T-helper 17 cell (primary cell): Measurements from ENCODE around the gene ZNF513. TPM values are rescaled to one million over a fixed set of nuclear protein-coding genes. Genes with fewer than 3 reads are reported as not detected.

Experiments
- ATAC-seq: fragments of 150-1000 bp; cut with Tn5 transposase; 2 replicates; pipeline ENCODE4 v1.10.0; 2021; ENCODE audit warnings: mild to moderate bottlenecking, moderate library complexity
- DNase-seq, 3 donors: peaks; one replicate each; pipeline versions ENCODE4 v3.0.0 to v3.0.0-alpha.2; 2020 to 2021
- H3K9me3 ChIP-seq: one replicate; pipeline ENCODE4 v1.7.0; 2013; ENCODE audit warnings: low read length, mild to moderate bottlenecking; ENCODE audit not compliant: control insufficient read depth, poor library complexity, severe bottlenecking
- H3K27ac Mint-ChIP-seq: one replicate; pipeline ENCODE4 v1.8.0; 2022; ENCODE audit warnings: mild to moderate bottlenecking, moderate library complexity, mixed read lengths
- H3K27me3 Mint-ChIP-seq: one replicate; pipeline ENCODE4 v1.8.0; 2022; ENCODE audit warnings: mixed read lengths
- H3K36me3 Mint-ChIP-seq: one replicate; pipeline ENCODE4 v1.8.0; 2022; ENCODE audit warnings: low read depth, mixed read lengths
- H3K4me1 Mint-ChIP-seq: one replicate; pipeline ENCODE4 v1.8.0; 2022; ENCODE audit warnings: mild to moderate bottlenecking, mixed read lengths
- H3K4me3 Mint-ChIP-seq: one replicate; pipeline ENCODE4 v1.8.0; 2022; ENCODE audit warnings: mild to moderate bottlenecking, moderate library complexity, mixed read lengths
- total RNA-seq, 4 donors: library from RNA in 2 of 4; stranded (reverse) in 2 of 4; gene quantifications; one replicate each; pipeline ENCODE4 v1.2.3 and lab custom pipeline; 2022 to 2026

ZNF513 gene
- total RNA-seq, 2 donors from 2014 or later = 22.4 to 24.6 TPM

GRCh38 chr2:27377618-27378095 lies 2.9 kb downstream of the ZNF513 start:
- Mint-ChIP-seq H3K4me1 (peaks cover 27% of the 10 kb centered on the region), H3K27ac (peak overlapping the region; percentile 73), H3K27me3 (no peaks in the 10 kb centered on the region), H3K4me3 (no peak overlapping the region), H3K36me3 (peaks cover 4% of the 10 kb centered on the region)
- no peak for DNase-seq
- no peaks in the 10 kb centered on the region for H3K9me3 ChIP-seq
- ATAC-seq = no peak

DNA sequence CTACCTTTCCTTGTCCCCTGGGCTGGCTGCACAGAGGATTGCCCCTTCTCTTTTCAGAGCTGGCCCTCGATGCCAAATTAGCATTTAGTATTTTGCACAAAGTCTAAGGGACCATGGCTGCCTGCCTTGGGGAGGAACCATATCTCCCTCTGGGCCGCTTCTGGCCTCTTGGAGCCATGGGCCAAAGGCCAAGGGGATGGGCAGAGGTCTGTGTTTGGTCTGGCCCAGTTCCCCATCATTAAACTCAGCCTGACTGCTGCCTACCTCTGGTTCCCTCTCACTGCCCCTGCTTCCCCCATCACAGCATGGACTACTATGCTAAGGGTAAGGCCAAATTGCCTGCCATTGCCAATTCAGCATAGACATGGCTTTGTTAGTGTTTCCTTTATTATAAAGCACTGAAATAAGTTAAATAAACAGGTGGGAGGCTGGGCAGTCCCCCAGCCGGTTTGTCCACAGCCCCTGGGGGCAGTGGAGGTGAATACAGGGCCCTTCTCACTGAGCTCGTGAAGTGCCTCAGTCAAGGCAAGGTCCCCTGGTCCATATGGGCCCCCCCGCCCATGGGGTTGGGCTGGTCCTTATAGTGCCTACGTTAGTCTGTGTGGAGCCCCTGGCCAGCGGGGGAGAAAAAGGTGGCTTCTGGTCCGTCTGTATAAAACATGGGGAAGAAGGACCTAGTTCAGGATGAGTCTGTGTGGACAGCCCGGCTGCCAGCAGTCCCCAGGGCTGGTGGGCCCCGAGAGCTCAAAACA lies 3.5 kb downstream of the ZNF513 start:
- Mint-ChIP-seq H3K36me3 (peaks cover 4% of the 10 kb centered on the region), H3K27ac (peak overlapping the region; percentile 73), H3K27me3 (no peaks in the 10 kb centered on the region), H3K4me3 (peak overlapping the region; percentile 41), H3K4me1 (peaks cover 32% of the 10 kb centered on the region)
- DNase-seq (no peak), ATAC-seq (no peak)
- H3K9me3 ChIP-seq = no peaks in the 10 kb centered on the region

DNA sequence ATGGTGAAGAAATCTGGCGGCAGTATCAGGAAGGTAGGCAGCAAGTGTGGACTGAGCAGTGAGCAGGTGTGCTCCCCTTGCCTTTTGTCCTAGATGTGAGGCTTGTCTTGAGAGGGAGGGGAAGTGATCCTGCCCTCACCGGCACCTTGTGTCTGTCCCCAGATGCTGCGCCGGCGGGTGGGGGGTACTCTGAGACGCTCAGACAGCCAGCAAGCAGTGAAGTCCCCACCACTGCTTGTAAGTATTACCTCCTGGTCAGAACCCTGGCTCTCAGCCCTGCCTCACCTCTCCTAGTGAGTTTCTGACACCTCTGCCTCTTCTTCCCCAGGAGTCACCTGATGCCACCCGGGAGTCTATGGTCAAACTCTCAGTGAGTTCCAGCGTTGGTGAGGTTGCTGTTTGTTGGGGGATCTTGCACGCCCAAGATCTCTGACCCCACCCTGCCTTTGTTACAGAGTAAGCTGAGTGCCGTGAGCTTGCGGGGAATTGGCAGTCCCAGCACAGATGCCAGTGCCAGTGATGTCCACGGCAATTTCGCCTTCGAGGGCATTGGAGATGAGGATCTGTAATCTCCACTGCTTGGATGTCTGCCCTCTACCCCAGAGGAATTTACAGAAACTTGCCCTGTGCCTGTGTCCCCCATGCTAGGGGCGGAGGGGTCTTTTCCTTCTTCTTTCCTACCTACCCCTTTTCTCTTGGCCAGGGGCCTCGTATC lies 4.2 kb downstream of the ZNF513 start:
- DNase-seq (no peak), ATAC-seq (no peak)
- H3K27ac Mint-ChIP-seq = peak overlapping the region; percentile 73
- H3K9me3 ChIP-seq = no peaks in the 10 kb centered on the region
- no peaks in the 10 kb centered on the region for H3K27me3 Mint-ChIP-seq
- H3K4me1 Mint-ChIP-seq = peaks cover 34% of the 10 kb centered on the region
- H3K36me3 Mint-ChIP-seq = peaks cover 4% of the 10 kb centered on the region
- H3K4me3 Mint-ChIP-seq = no peak overlapping the region

- Mint-ChIP-seq H3K4me1 (peaks cover 30% of the 10 kb centered on the region), H3K27ac (no peak overlapping the region), H3K4me3 (no peak overlapping the region), H3K27me3 (no peaks in the 10 kb centered on the region), H3K36me3 (peaks cover 4% of the 10 kb centered on the region)
- no peak for ATAC-seq
- H3K9me3 ChIP-seq = no peaks in the 10 kb centered on the region
- DNase-seq = no peak
Observed at GRCh38 chr2:27375513-27376099, 4.9 kb downstream of the ZNF513 start.

GRCh38 chr2:27373567-27373966 lies 7.0 kb downstream of the ZNF513 start:
- peaks cover 30% of the 10 kb centered on the region for H3K4me1 Mint-ChIP-seq
- H3K36me3 Mint-ChIP-seq = peaks cover 6% of the 10 kb centered on the region
- no peak overlapping the region for H3K4me3 Mint-ChIP-seq
- no peak overlapping the region for H3K27ac Mint-ChIP-seq
- H3K27me3 Mint-ChIP-seq = no peaks in the 10 kb centered on the region
- DNase-seq (no peak), ATAC-seq (no peak)
- no peaks in the 10 kb centered on the region for H3K9me3 ChIP-seq

DNA sequence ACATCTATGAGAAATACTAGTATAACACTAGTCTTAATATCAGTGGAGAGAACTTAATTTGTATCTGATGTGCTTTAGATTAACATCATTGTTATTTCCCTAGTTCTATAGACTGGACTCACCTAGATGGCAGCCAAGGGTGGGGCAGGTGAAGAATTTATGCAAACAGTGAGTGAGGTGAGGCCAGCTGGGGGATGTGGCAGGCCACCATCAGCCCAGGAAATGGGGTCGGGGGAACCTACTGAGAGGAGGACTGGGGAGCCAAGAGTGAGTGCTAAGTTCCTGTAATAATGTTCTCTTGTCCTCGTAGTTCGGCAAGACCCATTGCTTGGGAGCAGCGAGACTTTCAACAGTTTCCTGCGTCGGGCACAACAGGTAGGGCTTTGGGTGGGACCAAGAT lies 7.6 kb downstream of the ZNF513 start:
- DNase-seq (no peak), ATAC-seq (no peak)
- no peaks in the 10 kb centered on the region for H3K9me3 ChIP-seq
- H3K4me1 Mint-ChIP-seq = peaks cover 32% of the 10 kb centered on the region
- H3K27me3 Mint-ChIP-seq = no peaks in the 10 kb centered on the region
- peak overlapping the region; percentile 49 for H3K4me3 Mint-ChIP-seq
- H3K36me3 Mint-ChIP-seq = peaks cover 6% of the 10 kb centered on the region
- H3K27ac Mint-ChIP-seq = no peak overlapping the region

DNA sequence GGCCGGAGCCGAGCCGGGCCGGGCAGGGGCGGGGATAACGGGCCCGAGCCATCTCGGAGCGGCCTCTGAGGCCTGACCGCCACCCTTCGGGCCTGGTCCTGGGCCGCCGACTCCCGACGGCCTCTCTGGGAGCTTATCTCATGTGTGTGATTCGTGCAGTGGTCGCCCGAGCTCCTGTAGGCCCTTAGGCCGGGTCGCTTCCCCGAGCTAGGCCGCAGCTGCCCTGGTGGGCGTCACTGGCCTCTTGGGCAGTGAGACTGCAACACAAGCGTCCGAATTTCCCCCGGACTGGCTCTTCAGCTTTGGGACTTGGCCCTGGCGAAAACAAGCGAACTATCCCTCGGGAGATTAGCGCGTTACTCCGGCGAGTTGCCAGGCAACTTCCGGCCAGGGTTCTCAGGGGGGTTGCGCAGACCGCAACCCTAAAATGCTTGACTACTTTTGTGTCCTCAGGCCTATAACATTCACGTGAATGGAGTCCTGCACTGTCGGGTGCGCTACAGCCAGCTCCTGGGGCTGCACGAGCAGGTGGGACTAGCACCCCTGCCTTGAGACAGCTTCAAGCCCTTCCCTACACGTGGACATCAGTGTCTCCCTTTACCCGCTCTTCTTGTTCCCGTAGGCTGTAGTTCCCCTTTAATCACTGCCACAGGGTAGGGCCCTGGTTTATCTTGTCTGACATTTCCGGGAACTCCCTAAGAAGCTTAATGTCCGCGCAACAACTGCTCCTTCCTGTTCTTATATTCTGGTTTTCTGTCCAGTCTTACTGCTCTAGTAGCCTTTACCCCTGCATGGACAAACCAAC lies 9.5 kb downstream of the ZNF513 start:
- H3K27me3 Mint-ChIP-seq = no peaks in the 10 kb centered on the region

DNA sequence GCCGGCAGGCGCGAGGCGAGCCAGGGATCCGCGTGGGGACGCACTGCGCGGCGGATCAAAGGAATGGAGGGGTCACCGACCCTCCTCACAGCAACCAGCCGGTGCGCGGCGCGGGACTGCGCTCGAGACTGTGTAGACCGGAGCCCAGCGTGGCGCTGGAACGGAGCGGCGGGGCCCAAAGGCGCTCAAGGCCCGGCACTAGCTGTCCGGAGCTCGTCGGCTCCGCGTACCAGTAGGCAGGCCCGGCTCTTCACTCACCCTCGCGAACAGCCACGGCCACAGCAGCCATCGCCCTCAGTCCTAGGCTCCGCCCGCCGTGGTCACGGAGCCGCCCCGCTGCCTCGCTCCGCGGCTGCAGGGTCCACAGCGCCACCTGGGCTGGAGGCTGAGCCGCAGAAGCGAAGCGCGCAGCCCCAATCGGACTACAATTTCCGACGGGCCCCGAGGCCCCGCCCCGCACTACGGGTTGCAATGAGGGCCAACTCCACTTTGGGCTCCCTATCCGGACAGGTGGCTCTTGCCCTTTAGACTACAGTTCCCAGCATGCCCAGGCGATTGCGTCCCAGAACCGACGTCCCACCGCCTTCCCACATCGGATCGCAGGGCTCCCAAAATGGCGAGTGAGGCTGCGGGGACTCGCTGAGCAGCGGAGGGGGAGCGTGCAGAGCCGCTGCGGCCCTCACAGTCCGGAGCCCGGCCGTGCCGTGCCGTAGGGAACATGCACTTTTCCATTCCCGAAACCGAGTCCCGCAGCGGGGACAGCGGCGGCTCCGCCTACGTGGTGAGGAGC lies 10.3 kb downstream of the ZNF513 start, which contains the start of the genes EIF2B4 and SNX17:
Gene EIF2B4, minus strand, starts transcription at position 313 of the 790 bp plus-strand sequence. Its CDS starts 24 bp downstream, at position 289.
Gene SNX17, plus strand, starts transcription at position 591 of the 790 bp plus-strand sequence. Its CDS starts 128 bp downstream, at position 719.
- H3K27ac Mint-ChIP-seq = peak within 1 kb of the TSS; percentile 94
- H3K27me3 Mint-ChIP-seq = no peaks in the 10 kb centered on the region
- ATAC-seq (peak; percentile 93), DNase-seq (peak; percentile 97 to 99 (median 99))
- no peaks in the 10 kb centered on the region for H3K9me3 ChIP-seq
- peaks cover 29% of the 10 kb centered on the region for H3K4me1 Mint-ChIP-seq
- H3K4me3 Mint-ChIP-seq = peak within 1 kb of the TSS; percentile 95
- peaks cover 2% of the 10 kb centered on the region for H3K36me3 Mint-ChIP-seq

More for the DNA sequence above, 9.5 kb downstream of the ZNF513 start:
- ATAC-seq = peak; percentile 7
- Mint-ChIP-seq H3K27ac (peak overlapping the region; percentile 94), H3K4me3 (peak overlapping the region; percentile 95), H3K36me3 (peaks cover 2% of the 10 kb centered on the region), H3K4me1 (peaks cover 29% of the 10 kb centered on the region)
- peak in 1 of 3 donors; percentile 9 for DNase-seq
- H3K9me3 ChIP-seq = no peaks in the 10 kb centered on the region

DNA sequence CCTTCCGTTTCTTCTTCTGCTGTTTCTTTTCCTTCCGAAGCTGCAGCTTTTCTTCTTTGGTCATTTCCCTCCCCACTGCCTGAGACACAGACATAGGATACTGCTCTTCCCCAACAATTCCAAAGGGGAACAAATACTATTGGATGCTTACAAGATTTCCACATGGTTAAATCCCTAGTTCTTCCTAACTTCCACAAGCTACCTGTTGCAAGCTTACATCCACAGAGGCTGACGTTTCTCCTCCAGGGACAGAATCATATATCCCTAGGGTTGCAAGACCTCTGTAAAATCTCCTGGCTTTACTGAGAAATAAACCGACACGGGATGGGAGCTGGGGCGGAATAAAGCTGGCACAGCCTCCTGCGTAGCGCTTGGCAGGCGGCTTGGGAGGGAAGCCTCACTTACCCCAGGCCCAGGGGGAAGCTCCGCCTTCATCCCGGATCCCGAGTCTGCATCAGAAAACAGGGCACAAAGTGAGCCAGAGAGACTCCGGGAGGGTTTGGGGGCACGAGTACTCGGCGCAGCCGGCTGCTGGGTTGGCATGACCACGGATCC lies 11.0 kb downstream of the ZNF513 start:
- H3K4me3 Mint-ChIP-seq = peak overlapping the region; percentile 95
- no peak for ATAC-seq
- no peaks in the 10 kb centered on the region for H3K27me3 Mint-ChIP-seq
- H3K9me3 ChIP-seq = no peaks in the 10 kb centered on the region
- peak overlapping the region; percentile 94 for H3K27ac Mint-ChIP-seq
- DNase-seq = no peak
- H3K36me3 Mint-ChIP-seq = peaks cover 2% of the 10 kb centered on the region
- H3K4me1 Mint-ChIP-seq = peaks cover 29% of the 10 kb centered on the region

DNA sequence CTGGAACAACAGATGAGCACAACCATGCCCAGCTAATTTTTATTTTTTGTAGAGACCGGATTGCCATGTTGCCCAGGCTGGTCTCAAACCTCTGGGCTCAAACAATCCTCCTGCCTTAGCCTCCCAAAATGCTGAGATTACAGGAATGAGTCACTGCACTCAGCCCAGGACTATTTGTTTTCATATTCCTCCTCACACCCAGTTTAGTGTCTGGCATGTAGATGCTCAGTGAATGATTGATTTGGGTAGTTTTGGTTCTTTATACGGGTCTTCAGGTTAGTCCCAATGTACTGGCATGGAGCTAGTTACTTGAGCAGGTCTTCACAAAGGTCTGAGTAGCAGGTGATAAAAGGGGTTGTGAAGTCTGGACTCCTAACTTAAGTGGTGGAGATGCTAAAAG lies 16.6 kb downstream of the ZNF513 start:
- no peaks in the 10 kb centered on the region for H3K27me3 Mint-ChIP-seq
- no peak overlapping the region for H3K27ac Mint-ChIP-seq
- no peak for ATAC-seq
- no peaks in the 10 kb centered on the region for H3K36me3 Mint-ChIP-seq
- no peak overlapping the region for H3K4me3 Mint-ChIP-seq
- H3K4me1 Mint-ChIP-seq = peaks cover 4% of the 10 kb centered on the region
- no peaks in the 10 kb centered on the region for H3K9me3 ChIP-seq
- DNase-seq = no peak

DNA sequence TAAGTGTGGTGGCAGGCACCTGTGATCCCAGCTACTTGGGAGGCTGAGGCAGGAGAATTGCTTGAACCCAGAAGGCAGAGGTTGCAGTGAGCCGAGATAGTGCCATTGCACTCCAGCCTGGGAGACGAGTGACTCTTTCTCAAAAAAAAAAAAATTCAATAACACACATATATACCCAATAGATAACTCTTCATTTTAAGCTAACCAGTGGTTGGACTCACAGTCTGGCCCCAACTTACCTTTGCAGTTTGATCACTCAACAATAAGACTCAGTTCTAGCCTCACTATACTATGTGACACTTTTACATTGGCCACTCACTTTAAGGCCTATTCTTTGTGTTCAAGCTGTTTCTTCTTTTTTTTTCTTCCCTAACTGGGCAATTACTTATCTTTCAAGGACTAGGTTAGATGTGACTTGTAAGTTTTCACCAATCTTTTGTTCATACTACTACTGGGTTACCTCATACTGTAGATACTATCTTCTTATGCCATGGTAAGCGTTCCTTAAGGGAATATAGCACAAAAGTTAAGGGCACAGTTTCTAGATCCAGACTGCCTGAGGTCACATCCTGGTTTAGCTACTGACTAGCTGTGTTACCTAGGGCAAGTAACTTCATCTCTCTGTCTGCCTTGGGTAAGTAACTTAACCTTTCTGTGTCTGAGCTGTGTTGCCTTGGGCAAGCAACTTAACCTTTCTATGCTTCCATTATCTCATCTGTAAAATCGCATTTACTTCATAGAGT lies 17.7 kb downstream of the ZNF513 start:
- DNase-seq (no peak), ATAC-seq (no peak)
- Mint-ChIP-seq H3K4me3 (no peak overlapping the region), H3K4me1 (peaks cover 4% of the 10 kb centered on the region), H3K36me3 (no peaks in the 10 kb centered on the region), H3K27ac (no peak overlapping the region), H3K27me3 (no peaks in the 10 kb centered on the region)
- H3K9me3 ChIP-seq = no peaks in the 10 kb centered on the region
